ENCODE measurements around the gene CCDC85B.

Gene CCDC85B

GRCh38 chr11:65912845-65913244 is 22.4 kb downstream of the CCDC85B start:
- no peak overlapping the region for H3K4me3 ChIP-seq (ENCODE audit: low read depth, low read length)

GRCh38 chr11:65915101-65915820 is 24.8 kb downstream of the CCDC85B start:
- H3K4me3 ChIP-seq (ENCODE audit: low read depth, low read length): no peak overlapping the region

More at GRCh38 chr11:65912845-65913244, 22.4 kb downstream of the CCDC85B start:
- TF ChIP-seq CTCF (IDR thresholded peaks at IDR 0.05; ENCODE audit: low read depth, low read length): no peak

GRCh38 chr11:65915821-65916251 is 25.4 kb downstream of the CCDC85B start:
- peak overlapping the region; percentile 76 for H3K4me3 ChIP-seq (ENCODE audit: low read depth, low read length)
- TF ChIP-seq CTCF (IDR thresholded peaks at IDR 0.05; ENCODE audit: low read depth, low read length): no peak

More at GRCh38 chr11:65915101-65915820, 24.8 kb downstream of the CCDC85B start:
- TF ChIP-seq CTCF (IDR thresholded peaks at IDR 0.05; ENCODE audit: low read depth, low read length): no peak

GRCh38 chr11:65916391-65916790 is 25.9 kb downstream of the CCDC85B start:
- no peak for TF ChIP-seq CTCF (IDR thresholded peaks at IDR 0.05; ENCODE audit: low read depth, low read length)
- peak overlapping the region; percentile 76 for H3K4me3 ChIP-seq (ENCODE audit: low read depth, low read length)

- TF ChIP-seq CTCF (IDR thresholded peaks at IDR 0.05; ENCODE audit: low read depth, low read length): no peak
- peak overlapping the region; percentile 76 for H3K4me3 ChIP-seq (ENCODE audit: low read depth, low read length)
Measured at GRCh38 chr11:65917077-65917433, 26.6 kb downstream of the CCDC85B start.

- no peak for TF ChIP-seq CTCF (IDR thresholded peaks at IDR 0.05; ENCODE audit: low read depth, low read length)
- H3K4me3 ChIP-seq (ENCODE audit: low read depth, low read length): peak overlapping the region; percentile 76
Measured at GRCh38 chr11:65917434-65918210, 27.1 kb downstream of the CCDC85B start.
